ENCODE measurements around the gene TRIM25.

The TRIM25 gene

DNA sequence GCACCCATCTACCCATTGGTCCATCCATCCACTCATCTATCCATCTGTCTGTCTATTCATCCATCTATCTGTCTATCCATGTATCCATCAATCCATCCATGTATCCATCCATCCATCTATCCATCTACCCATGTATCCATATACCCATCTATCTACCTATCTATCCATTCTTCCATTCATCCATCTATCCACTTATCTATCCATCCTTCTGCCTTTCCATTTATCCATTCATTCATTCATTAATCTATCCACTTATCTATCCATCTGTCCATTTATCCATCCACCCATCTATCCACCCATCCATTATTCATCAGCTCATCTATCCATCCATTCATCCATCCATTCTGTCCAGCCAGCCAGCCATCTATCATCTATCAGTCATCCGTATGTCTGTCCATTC lies 21.5 kb downstream of the TRIM25 start:
- CTCF ChIA-PET, result no interaction called here
- no peak for DNase-seq (ENCODE audit: low spot score)
- TF ChIP-seq, protein P1, sequence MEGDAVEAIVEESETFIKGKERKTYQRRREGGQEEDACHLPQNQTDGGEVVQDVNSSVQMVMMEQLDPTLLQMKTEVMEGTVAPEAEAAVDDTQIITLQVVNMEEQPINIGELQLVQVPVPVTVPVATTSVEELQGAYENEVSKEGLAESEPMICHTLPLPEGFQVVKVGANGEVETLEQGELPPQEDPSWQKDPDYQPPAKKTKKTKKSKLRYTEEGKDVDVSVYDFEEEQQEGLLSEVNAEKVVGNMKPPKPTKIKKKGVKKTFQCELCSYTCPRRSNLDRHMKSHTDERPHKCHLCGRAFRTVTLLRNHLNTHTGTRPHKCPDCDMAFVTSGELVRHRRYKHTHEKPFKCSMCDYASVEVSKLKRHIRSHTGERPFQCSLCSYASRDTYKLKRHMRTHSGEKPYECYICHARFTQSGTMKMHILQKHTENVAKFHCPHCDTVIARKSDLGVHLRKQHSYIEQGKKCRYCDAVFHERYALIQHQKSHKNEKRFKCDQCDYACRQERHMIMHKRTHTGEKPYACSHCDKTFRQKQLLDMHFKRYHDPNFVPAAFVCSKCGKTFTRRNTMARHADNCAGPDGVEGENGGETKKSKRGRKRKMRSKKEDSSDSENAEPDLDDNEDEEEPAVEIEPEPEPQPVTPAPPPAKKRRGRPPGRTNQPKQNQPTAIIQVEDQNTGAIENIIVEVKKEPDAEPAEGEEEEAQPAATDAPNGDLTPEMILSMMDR (conservative IDR thresholded peaks at IDR 0.05; ENCODE audit: low read depth), result no peak
- no peak overlapping the region for H3K27ac ChIP-seq
- POLR2A ChIA-PET (ENCODE audit: low non-redundant PET), result no interaction called here

GRCh38 chr17:56891751-56892150 lies 22.1 kb downstream of the TRIM25 start:
- DNase-seq (ENCODE audit: low spot score), result no peak
- peak overlapping the region; percentile 30 for H3K27ac ChIP-seq
- ChIA-PET CTCF (interaction anchor here (0.5 kb wide), 1 partner anchor 139 kb away, joined by 4 read pairs; no protein-coding TSS in a partner anchor), POLR2A (ENCODE audit: low non-redundant PET) (no interaction called here)
- TF ChIP-seq, protein P1 (conservative IDR thresholded peaks at IDR 0.05; ENCODE audit: low read depth), result no peak

DNA sequence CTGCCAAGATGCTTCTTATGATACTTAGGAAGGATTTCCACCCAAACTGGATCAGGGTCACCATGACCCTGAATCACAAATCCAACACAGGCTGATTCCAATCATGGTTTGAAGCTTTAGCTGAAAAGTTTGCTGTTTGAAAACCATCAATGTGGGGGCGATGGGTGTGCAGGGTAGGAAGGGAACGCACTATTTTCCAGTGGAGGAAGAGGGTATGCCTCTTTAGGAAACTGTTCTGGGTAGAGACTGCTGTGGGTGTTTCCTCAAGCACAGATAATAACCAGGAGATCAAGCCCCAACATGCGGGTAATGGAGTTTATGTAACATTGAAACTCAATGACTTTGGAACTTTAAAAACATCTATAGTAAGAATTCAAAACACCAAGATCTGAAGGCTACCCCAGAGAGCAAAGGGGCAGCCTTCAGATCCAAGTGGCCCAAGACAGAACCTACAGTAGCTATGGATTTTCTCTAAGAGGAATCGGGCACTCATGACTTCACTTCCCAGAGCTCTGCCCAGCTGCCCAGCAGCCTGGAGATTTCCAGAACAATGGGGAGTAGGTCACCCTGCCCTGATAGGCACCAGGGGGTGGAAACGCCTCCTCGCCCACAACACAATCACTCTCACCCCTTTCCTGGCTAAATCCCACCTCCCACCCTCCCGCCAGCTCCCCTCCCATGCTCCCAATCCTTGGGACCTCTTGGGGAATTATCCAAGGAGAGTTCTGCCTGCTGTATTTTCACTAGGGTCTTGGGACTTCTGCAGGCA lies 22.8 kb downstream of the TRIM25 start:
- ChIA-PET CTCF (interaction anchor here (0.5 to 0.6 kb wide), 2 partner anchors 139 to 298 kb away, joined by 3 to 4 read pairs; no protein-coding TSS in a partner anchor), POLR2A (ENCODE audit: low non-redundant PET) (interaction anchor here (0.6 kb wide), 1 partner anchor 21 kb away, joined by 4 read pairs; no protein-coding TSS in a partner anchor)
- no peak for DNase-seq (ENCODE audit: low spot score)
- TF ChIP-seq, protein P1 (conservative IDR thresholded peaks at IDR 0.05; ENCODE audit: low read depth), result no peak
- H3K27ac ChIP-seq, result peak overlapping the region; percentile 30

GRCh38 chr17:56890390-56890789 lies 23.5 kb downstream of the TRIM25 start:
- ChIA-PET POLR2A (ENCODE audit: low non-redundant PET) (no interaction called here), CTCF (no interaction called here)

DNA sequence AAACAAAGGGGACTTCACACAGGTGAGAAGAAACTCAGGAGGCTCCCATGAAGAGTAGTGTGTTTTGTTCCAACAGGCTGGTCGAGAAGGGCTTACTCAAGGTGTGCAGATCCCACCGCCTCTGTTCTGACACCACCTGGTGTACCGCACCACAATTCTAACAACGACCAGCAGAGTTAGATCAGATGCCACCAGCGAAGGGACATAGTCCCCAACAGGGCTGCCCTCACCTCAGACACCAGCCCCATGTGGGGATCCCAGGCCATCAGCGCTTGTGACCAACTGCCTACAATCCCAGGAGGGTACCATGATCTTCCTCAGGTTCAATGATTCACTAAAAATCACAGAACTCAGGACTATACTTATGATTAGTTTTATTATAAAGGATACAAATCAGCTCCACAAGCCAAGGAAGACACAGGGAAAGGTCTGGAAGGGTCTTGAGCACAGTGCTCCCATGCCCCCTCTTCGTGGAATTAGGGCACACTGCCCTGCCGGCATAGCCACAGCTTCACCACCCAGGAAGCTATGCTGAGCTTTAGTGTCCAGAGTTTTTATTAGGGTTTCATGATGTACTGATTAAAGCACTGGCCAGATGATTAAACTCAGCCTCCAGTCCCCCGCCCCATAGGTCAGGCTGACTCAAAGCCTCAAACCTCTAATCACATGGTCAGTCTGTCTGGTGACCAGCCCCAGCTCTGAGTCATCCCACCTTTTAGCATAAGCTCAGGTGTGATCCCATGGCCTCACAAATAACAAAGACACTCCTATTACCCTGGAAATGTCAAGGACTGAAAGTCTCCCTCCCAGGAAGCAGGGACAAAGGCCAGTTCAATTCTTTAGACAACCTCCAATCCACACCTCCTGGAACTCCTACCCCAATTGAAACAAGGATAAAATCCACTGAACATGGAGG lies 26.0 kb downstream of the TRIM25 start:
- CTCF ChIA-PET, result interaction anchor here (0.8 kb wide), 1 partner anchor 107 kb away, joined by 4 read pairs; no protein-coding TSS in a partner anchor
- peak; percentile 37 for DNase-seq (ENCODE audit: low spot score)
- POLR2A ChIA-PET (ENCODE audit: low non-redundant PET), result no interaction called here
- TF ChIP-seq, protein P1 (conservative IDR thresholded peaks at IDR 0.05; ENCODE audit: low read depth), result no peak
- no peak overlapping the region for H3K27ac ChIP-seq

More at GRCh38 chr17:56890390-56890789, 23.5 kb downstream of the TRIM25 start:
- TF ChIP-seq, protein P1 (conservative IDR thresholded peaks at IDR 0.05; ENCODE audit: low read depth), result no peak
- no peak overlapping the region for H3K27ac ChIP-seq
- DNase-seq (ENCODE audit: low spot score), result no peak

DNA sequence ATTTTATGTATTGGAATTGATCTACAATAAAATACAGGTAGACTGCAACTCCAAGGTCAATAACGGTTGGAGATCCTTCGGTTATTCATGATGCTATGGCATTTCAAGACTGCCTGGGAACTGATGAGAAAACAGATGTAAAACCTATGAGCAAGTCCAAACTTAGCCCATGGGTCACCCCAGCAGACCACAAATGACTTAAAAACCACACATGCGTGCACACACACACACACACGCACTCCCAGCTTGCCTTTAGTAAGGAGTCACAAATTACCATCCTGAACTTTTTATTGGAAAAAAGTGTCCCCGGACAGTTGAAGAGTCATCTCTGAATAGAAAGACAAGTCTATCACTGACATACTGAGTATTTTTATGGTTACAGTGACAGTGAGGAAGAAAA lies 26.7 kb downstream of the TRIM25 start:
- TF ChIP-seq, protein P1 (conservative IDR thresholded peaks at IDR 0.05; ENCODE audit: low read depth), result no peak
- no peak overlapping the region for H3K27ac ChIP-seq
- DNase-seq (ENCODE audit: low spot score), result no peak
- CTCF ChIA-PET, result no interaction called here
- POLR2A ChIA-PET (ENCODE audit: low non-redundant PET), result no interaction called here
